Activated CD4-positive, alpha-beta T cell treated with anti-CD3 and anti-CD28 coated beads for 4 hours (primary cell): ENCODE results near the gene ENOSF1.

Source experiments
- DNase-seq, 2 donors: peaks; one replicate each; pipeline ENCODE4 v3.0.0-alpha.2; 2020

Gene ENOSF1

DNA sequence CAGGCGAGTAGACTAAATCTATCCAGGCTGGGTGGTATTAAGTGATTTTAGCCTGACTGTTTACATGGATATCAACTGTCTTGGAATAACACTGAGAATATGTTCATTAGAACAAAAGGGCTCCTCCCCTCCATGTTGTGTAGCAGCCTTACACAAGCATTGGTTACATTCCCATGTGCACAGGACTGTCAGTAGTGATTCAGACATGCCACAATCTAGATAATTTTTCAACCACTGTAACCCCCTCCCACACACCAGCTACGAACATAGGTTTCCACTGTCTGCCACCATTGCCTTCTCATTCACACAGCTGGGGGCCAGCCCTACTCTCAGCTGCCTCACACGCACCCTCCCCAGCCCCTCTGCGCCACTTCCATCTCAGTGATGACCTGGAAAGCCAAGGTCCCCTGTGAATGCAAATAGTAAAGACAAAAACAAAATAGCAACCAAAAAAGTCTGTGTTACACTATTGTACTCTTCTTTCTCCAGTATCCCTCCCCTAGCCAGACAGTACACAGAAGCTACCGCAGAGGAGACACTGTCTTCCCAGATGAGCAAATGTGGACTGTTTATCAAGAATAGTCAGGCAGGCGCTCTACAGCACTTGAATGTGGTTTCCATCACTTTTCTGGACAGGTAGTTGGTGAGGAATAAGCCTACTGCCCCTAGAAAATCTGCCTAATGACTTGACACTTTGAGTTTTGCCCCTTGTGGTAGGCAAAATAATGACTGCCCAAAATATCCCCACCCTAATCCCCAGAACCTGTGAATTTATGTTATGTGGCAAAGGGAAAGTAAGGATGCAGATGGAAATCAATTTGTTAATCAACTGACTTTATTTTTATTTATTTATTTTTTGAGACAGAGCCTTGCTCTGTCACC lies 82.9 kb downstream of the ENOSF1 start:
- peak in 1 of 2 donors; percentile 5 for DNase-seq

DNA sequence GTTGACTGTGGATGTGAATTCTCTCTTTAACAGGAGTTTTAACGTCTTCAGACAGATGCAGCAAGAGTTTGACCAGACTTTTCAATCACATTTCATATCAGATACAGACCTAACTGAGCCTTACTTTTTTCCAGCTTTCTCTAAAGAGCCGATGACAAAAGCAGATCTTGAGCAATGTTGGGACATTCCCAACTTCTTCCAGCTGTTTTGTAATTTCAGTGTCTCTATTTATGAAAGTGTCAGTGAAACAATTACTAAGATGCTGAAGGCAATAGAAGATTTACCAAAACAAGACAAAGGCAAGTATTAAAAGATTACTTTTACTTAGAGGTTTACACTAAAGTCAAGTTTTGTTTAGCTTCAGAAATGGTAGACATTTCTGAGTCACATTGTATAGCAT lies 85.2 kb downstream of the ENOSF1 start:
- DNase-seq, result no peak

DNA sequence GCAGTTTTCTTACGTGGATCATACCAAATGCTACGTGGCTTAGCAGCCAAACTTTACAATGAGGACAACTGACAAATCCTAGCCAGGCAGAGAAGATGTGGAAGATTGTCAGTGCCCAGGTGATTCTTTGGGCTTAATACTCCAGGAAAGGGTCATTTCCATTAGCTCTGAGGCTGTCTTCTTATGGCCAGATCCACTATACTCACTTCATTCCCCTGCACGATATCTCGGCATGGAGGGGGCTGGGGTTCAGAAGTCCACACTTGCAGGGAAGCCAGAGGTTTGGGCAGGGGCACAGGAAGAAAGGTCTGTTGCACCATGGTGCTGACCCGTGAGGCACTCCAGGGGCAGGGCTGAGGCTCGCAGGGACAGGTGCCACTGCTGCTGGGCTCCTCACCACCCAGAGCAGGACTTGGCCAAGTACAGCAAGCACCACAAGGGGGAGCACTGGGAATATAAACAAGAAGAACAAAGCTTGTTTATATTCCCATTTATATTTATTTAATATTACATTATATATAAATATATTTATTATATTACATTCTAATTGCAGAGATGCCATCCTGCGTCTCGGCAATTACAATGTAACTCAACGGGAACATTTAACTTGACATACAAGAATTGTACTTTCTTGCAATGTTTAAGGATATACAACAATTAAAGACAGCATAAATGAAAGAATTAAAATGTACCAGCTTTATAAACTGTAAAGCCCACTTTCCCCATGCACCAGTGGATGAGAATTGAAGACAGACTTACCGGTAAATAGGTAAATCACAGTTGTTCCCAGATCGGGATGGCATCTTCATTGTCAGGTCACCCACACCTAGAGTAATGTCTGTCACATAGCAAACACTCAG lies 88.4 kb downstream of the ENOSF1 start:
- peak; percentile 66 to 75 for DNase-seq

DNA sequence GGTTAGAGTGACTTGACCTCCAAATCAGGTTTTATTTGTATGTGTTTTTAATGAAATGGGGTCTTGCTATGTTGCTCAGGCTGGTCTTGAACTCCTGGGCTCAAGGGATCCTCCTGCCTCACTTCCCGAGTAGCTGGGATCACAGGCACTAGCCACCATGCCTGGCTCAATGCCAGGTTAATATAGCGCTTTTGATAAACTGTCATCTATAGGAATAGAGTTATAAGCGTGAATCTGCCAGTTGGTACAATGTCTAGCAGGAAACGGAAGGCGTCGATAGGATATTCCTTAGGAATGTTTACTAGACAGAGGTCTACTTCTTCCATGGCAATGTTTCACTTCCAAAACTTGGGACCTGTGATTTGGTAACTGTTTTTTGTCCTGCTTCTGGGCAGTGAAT lies 90.1 kb downstream of the ENOSF1 start:
- no peak for DNase-seq

DNA sequence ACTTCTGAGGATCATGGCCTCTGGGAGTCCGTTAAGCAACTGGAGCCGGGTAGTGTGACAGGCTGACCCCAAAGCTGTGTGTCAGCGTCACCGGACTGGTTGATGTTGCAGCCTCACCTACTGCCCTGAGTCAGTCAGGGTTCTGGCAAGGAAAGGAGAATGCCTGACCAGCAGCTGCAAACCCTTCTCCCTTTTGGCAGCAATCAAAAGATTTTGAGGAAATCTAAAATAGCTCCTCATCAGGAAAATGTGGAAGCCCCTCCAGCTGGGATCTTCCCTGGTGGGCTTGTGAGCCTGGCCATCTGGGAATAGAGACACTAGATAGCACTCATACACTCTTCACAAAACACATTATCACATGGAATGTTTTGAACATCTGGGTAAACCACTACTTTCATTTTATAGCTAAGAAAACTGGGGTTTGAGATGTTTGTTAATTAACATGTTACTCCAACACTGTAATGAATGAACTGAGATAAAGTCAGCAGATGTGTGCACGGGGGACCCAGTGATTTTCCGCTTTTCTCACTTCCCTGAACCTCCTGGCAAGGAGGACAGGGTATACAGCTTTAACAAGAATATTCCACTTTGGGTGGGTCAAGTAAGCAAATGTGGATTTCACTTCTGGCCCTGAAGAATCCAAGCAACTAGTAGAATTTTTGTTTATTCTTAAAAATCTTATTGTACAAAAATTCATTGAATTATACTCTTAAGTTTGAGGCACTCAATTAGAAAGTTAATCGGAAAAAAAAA lies 91.0 kb downstream of the ENOSF1 start:
- DNase-seq, result no peak
